Activated CD4-positive, alpha-beta T cell treated with anti-CD3 and anti-CD28 coated beads, Interleukin-2, amount 50 U/mL, for 16 hours (primary cell): Measurements from ENCODE around the gene NEK7.

Source experiments
- DNase-seq: peaks from one replicate; pipeline ENCODE4 v3.0.0-alpha.2; 2020

Gene NEK7

GRCh38 chr1:198363625-198364151, 206.9 kb downstream of the NEK7 start:
- DNase-seq, result peak; percentile 81

GRCh38 chr1:198364471-198364870, 207.7 kb downstream of the NEK7 start:
- no peak for DNase-seq

- no peak for DNase-seq
Observed at GRCh38 chr1:198367296-198367695, 210.5 kb downstream of the NEK7 start.

GRCh38 chr1:198370996-198371395, 214.2 kb downstream of the NEK7 start:
- DNase-seq, result no peak
